ENCODE data around the gene CPAMD8.

GRCh38 chr19:16936901-16937300 lies 89.7 kb downstream of the CPAMD8 start:
- TF ChIP-seq EZH2phosphoT487 (IDR thresholded peaks at IDR 0.05; ENCODE audit: low read depth, severe bottlenecking, unreplicated experiment) (no peak), CTCF (IDR thresholded peaks at IDR 0.05; ENCODE audit: poor library complexity) (no peak), EZH2 (IDR thresholded peaks at IDR 0.05; ENCODE audit: borderline replicate concordance) (no peak)
